HG02884 (cell line): ENCODE data around the gene RAPH1.

Experiments
- ATAC-seq: cut with Tn5 transposase; IDR thresholded peaks from one replicate; pipeline ENCODE4 v1.9.1; 2021; ENCODE audit warnings: mild to moderate bottlenecking, moderate library complexity; ENCODE audit not compliant: unreplicated experiment

The RAPH1 gene

DNA sequence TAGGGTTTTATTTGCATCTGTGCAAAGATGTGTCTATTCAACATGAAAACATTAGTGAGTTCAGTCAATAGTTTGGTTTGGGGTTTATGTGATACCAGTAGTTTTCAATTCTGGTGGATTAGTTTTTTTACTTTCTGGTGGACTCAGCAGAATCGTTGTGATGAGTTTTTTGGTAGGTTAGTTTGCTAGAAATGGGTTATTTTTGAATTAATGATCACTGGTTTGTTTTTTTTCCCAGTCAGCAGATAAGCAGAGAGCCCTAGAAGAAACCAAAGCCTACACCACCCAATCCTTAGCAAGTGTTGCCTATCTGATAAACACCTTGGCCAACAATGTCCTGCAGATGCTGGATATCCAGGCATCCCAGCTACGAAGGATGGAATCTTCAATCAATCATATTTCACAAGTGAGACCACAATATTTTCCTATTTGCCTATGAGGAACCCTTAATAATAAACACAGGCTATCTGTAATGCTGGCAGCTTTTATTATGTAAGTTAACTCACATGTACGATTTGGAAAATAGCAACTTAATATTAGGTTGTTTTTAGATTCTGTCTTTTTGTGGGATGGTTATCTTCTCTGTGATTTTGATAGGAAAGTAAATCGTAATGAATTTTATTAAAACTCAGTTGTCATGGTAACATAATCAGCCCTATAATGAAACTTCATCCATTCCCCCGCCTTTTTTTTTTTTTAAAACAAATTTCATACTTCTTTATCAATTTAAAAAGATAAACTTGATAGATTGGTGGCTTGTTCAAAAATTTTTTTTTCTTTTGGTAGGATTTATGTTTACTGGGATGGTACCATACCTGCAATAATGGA is 168.2 kb downstream of the RAPH1 start:
- no peak for ATAC-seq

DNA sequence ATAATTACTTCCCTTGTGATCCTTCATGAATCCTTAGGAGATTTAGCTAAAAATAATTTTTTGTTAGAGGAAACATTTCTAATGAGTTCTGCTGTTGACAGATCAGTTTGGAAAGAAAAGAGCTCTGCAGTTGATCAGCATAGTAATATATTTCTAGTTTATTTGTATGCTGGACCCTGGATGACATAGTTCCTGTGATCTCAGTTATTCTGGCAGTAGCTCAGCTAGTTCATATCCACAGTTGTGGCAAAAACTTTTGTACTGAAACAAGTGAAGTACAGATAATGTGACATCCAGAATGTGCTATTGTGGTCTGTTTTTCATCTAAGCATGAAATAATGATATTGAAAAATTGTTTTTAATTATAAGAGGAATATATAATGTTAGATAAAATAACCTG is 173.2 kb downstream of the RAPH1 start:
- ATAC-seq: no peak

DNA sequence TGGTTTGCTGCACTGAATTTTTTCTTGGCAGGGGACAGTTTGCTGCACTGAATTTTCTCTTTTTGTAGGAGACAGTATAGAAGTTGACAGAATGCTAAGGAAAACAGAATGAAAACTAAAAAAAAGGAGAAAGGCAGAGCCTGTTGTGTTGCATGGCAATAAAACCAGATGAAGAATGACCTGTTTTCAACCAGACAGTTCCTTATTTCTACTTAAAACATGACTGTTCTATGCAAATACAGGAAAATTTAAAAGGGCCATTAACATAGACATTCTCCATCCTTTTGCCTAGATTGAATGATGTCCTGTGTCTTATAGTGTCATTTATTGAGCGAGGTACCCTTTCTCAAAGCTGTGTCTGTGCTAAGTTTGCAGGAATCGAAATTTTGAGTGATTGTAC is 173.6 kb downstream of the RAPH1 start:
- no peak for ATAC-seq

DNA sequence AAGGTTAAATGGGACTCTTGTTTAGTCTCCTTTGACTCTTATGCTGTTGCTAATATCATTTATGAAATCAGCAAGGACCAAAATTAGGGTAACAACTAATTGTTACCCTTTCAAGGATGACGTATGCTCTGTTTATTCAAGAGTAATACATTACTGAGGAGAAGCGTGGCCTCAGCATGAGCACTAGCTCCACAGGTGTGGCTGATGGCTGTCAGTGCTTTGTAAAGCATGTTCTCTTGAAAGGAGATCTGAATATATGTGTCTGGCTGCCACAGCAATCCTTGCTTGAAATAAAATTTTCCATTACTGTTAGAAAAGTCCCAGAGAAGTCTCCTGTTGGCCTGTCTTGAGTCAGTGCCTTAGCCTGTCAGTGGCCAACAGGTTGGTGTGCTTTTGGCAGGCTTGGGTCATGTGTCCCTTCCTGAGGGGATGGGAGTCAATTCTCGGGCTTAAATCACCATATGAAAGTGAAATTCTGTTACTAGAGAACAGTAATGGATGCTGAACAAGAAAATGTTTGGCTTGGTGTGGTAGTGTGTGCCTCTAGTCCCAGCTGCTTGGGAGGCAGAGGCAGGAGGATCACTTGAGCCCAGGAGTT is 174.2 kb downstream of the RAPH1 start:
- ATAC-seq: no peak

DNA sequence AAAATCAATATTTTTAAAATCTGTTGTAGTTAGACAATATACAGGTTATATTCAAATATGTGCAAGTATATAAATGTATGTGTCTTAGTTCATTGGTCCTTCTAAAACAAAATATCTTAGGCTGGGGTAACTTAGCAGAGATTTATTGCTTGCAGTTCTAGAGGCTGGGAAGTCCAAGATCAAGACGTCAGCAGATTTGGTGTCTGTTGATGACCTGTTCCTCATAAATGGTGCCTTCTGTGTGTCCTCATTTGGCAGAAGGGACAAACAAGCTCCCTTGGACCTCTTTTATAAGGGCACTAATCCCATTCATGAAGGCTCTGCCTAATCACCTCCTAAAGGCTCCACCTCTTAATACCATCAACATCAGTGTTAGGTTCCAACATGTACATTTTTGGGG is 175.7 kb downstream of the RAPH1 start:
- no peak for ATAC-seq

DNA sequence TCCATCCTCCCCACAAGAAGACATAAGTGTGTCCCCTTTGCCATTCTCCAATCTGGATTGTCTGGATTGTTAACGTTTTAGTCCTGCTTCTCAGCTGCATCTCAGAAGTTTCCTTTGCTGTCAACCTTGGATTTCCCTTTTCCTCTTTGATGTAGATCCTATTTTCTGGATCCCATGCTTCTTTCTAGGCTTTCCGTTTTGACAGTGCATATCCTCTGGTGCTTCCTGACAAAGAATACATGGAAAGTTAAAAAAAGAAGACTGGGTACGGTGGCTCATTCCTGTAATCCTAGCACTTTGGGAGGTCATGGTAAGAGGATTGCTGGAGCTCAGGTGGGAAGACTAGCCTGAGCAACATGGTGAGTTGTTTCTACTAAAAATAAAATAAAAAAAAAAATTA is 180.1 kb downstream of the RAPH1 start:
- ATAC-seq: no peak

DNA sequence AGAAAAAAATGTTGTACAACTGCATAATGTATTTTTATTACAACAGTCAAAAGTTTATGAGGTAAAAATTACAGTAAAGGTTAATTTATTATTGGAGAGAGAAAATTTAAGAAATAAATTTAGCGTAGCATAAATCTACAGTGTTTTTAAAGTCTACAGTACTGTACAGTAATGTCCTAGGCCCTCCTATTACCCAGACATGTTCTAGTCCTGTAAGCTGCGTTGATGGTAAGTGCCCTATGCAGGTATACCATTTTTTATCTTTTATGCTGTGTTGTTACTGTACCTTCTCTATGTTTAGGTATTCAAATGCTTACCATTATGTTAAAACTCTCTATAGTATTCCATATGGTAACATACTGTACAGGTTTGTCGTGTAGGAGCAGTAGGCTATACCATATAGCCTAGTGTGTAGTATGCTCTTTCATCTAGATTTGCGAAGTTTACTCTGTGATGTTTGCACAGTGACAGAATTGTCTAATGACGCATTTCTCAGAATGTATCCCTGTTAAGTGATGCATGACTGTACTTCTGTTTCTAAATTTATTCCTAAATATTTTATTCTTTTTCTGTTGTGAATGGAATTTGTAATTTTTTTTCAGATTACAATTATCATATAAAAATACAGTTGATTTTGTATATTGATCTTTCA is 182.4 kb downstream of the RAPH1 start:
- ATAC-seq: no peak

DNA sequence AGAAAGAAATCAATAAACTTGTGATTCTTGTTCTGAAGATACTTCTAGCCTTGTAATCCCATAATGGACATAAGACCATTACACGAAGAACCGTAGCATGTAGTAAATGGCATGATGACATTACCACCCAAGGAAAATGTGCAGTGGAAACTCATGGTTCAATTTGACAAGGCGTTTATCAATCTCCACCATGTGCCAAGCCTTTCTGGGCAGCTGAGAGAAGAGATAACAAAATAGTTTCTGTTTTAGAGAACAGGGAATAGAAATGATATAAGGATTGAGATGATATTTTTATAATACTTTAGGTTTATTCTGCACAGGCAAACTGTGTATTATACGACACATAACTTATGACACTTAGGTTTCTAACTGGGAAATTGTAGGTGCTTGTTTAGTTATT is 187.7 kb downstream of the RAPH1 start:
- ATAC-seq: no peak

DNA sequence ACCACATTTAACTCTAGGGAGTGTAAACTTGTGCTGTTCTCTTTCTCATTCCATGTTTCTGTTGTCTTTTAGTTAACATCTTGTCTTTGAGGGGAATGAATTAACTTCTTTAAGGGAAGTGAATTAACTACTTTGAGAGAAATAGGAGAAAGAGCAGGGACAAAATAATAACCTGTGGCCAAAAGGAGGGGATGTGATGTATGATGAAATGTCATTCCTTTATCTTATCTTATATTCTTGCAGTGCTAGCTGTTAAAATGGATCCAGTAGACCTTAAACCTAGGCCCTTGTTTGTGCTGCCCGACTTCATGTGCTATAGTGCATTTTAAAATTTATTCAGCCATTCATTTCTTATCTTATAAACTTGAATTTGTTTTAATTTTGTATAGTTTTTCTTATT is 188.5 kb downstream of the RAPH1 start:
- no peak for ATAC-seq

DNA sequence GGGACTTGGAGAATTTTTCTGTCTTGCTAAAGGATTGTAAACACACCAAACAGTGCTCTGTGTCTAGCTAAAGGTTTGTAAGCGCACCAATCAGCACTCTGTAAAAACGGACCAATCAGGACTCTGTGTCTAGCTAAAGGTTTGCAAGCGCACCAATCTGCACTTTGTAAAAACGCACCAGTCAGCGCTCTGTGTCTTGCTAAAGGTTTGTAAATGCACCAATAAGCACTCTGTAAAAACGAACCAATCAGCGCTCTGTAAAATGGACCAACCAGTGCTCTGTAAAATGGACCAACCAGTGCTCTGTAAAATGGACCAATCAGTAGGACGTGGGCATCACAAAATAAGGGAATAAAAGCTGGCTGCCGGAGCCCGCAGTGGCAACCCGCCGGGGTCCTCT is 190.4 kb downstream of the RAPH1 start:
- ATAC-seq: no peak
